ENCODE data around the gene NSL1.

DNA sequence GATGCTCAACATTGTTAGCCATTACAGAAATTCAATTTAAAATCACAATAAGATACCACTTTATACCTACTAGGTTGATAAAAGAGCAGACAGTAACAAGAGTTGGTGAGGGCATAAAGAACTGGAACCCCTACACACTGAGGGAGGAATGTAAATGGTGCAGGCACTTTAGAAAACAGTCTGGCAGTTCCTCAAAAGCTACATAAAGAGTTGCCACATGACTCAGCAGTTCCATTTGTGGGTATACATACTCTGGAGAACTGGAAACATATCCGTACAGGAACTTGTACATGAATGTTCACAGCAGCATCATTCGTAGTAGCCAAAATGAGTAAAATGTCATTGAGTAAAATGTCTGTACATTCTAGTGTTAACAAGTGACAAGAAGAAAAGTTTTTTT lies 17.0 kb downstream of the NSL1 start:
- TF ChIP-seq CTCF (IDR thresholded peaks at IDR 0.05) (no peak), POLR2A (IDR thresholded peaks at IDR 0.05) (no peak), EP300 (IDR thresholded peaks at IDR 0.05) (no peak), POLR2AphosphoS5 (IDR thresholded peaks at IDR 0.05) (no peak)

Measured in suprapubic skin (tissue), 4 donors.